GM18507 (cell line): ENCODE measurements around the gene TTC21B.
"Not testable (repeated sequence)": the region's sequence is repeated elsewhere in the genome, so short reads cannot be mapped to it uniquely, and the experiment has no call there.

ENCODE experiments used
- DNase-seq: peaks from one replicate; pipeline ENCODE4 v3.0.0; 2011; ENCODE audit warnings: low read depth; ENCODE audit not compliant: insufficient read length; ENCODE audit errors: extremely low spot score
- FAIRE-seq: peaks from 2 replicates; lab custom pipeline; 2011; peaks lifted over from hg19 to GRCh38; lab: Jason Lieb, UNC

Gene TTC21B

GRCh38 chr2:165891345-165891744 lies 62.2 kb downstream of the TTC21B start:
- no peak for DNase-seq
- no peak for FAIRE-seq

GRCh38 chr2:165889798-165890197 lies 63.8 kb downstream of the TTC21B start:
- no peak for DNase-seq
- FAIRE-seq = no peak

GRCh38 chr2:165889158-165889557 lies 64.4 kb downstream of the TTC21B start:
- FAIRE-seq (no peak), DNase-seq (no peak)

- FAIRE-seq (no peak), DNase-seq (no peak)
Observed at GRCh38 chr2:165888171-165888570, 65.4 kb downstream of the TTC21B start.

GRCh38 chr2:165886487-165887146 lies 67.0 kb downstream of the TTC21B start:
- no peak for DNase-seq
- no peak for FAIRE-seq

- peak; percentile 65 for FAIRE-seq
Observed at GRCh38 chr2:165877565-165878550, 75.7 kb downstream of the TTC21B start.

GRCh38 chr2:165876712-165877111 lies 76.9 kb downstream of the TTC21B start:
- no peak for FAIRE-seq

More at GRCh38 chr2:165877565-165878550, 75.7 kb downstream of the TTC21B start:
- no peak for DNase-seq

GRCh38 chr2:165876269-165876668 lies 77.3 kb downstream of the TTC21B start:
- FAIRE-seq (no peak), DNase-seq (no peak)

More at GRCh38 chr2:165876712-165877111, 76.9 kb downstream of the TTC21B start:
- DNase-seq = no peak

GRCh38 chr2:165874445-165875039 lies 79.0 kb downstream of the TTC21B start:
- FAIRE-seq = peak; percentile 87
- DNase-seq = peak; percentile 25

- DNase-seq (no peak), FAIRE-seq (no peak)
Observed at GRCh38 chr2:165872101-165872791, 81.3 kb downstream of the TTC21B start.

GRCh38 chr2:165871025-165871424 lies 82.6 kb downstream of the TTC21B start:
- no peak for DNase-seq
- FAIRE-seq = no peak

GRCh38 chr2:165870346-165870745 lies 83.2 kb downstream of the TTC21B start:
- DNase-seq (no peak), FAIRE-seq (no peak)

GRCh38 chr2:165868211-165868610 lies 85.4 kb downstream of the TTC21B start:
- DNase-seq = no peak
- no peak for FAIRE-seq

- no peak for FAIRE-seq
- DNase-seq = no peak
Observed at GRCh38 chr2:165864296-165864695, 89.3 kb downstream of the TTC21B start.

GRCh38 chr2:165863810-165864261 lies 89.7 kb downstream of the TTC21B start:
- FAIRE-seq = peak; percentile 45
- DNase-seq = no peak

- DNase-seq, FAIRE-seq: not testable (repeated sequence)
Observed at GRCh38 chr2:165861083-165861482, 92.5 kb downstream of the TTC21B start.

GRCh38 chr2:165859723-165860122 lies 93.9 kb downstream of the TTC21B start:
- FAIRE-seq, DNase-seq: not testable (repeated sequence)

GRCh38 chr2:165857876-165858275 lies 95.7 kb downstream of the TTC21B start:
- no peak for DNase-seq

GRCh38 chr2:165852394-165852793 lies 101.2 kb downstream of the TTC21B start:
- FAIRE-seq = no peak
- DNase-seq = no peak

More at GRCh38 chr2:165857876-165858275, 95.7 kb downstream of the TTC21B start:
- FAIRE-seq = no peak
